ENCODE measurements around the gene TPO. TPM values are rescaled to one million over a fixed set of nuclear protein-coding genes. Genes with fewer than 3 reads are reported as not detected.

Gene TPO
- total and polyA plus RNA-seq, 4 donors: not detected

DNA sequence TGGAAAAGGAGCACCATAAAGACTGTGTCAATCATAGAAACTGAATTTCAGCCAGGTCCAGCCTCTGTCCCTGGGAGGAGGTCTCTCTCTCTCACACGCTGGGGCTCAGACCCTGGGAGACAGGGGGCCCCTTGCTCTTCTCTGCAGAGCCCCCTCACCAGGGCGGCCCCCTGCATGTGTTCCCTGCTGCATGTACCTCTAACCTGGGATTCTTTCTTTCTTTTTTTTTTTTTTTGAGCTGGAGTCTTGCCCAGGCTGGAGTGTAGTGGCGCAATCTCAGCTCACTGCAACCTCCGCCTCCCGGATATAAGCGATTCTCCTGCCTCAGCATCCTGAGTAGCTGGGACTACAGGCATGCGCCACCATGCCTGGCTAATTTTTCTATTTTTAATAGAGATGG, 46.5 kb downstream of the TPO start (continued):
- TF ChIP-seq, protein P1, sequence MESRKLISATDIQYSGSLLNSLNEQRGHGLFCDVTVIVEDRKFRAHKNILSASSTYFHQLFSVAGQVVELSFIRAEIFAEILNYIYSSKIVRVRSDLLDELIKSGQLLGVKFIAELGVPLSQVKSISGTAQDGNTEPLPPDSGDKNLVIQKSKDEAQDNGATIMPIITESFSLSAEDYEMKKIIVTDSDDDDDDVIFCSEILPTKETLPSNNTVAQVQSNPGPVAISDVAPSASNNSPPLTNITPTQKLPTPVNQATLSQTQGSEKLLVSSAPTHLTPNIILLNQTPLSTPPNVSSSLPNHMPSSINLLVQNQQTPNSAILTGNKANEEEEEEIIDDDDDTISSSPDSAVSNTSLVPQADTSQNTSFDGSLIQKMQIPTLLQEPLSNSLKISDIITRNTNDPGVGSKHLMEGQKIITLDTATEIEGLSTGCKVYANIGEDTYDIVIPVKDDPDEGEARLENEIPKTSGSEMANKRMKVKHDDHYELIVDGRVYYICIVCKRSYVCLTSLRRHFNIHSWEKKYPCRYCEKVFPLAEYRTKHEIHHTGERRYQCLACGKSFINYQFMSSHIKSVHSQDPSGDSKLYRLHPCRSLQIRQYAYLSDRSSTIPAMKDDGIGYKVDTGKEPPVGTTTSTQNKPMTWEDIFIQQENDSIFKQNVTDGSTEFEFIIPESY (IDR thresholded peaks at IDR 0.05): no peak
- TF ChIP-seq FOXA2 (IDR thresholded peaks at IDR 0.05) (no peak), YY1 (IDR thresholded peaks at IDR 0.05) (no peak), TAF1 (conservative IDR thresholded peaks at IDR 0.05) (no peak), HNF4G (IDR thresholded peaks at IDR 0.05) (no peak)
- TF ChIP-seq, protein P2, sequence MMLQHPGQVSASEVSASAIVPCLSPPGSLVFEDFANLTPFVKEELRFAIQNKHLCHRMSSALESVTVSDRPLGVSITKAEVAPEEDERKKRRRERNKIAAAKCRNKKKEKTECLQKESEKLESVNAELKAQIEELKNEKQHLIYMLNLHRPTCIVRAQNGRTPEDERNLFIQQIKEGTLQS (IDR thresholded peaks at IDR 0.05): no peak

DNA sequence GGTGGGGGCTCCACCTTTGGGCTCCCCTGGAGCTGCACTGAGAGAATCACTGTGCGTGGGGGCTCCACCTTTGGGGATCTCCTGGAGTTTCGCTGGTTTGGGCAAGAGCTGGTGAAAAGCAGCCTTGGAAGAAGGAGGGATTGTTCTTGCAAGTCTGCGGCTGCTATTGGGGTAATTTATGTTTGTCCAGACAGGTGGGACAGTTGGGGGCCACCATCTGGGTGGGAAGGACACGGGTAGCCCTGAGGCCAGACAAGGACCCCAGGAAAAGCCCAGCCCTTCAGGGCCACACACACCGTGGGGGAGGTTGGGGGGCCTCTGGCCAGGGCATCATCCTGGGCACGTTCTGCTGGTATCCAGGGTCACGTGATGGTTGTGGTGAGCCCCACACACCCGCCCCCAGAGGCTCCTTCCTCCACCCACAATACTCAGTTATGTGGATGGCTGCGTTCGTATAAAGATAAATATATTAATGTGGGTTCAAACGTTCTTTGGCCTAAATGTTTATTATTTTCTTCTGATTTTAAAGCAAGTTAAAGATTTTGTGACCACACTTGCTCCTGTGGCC, 47.7 kb downstream of the TPO start:
- H3K27ac ChIP-seq (ENCODE audit: low read depth in 1 of 2, low read length in 2 of 2): no peak overlapping the region
- TF ChIP-seq NR2F2 (IDR thresholded peaks at IDR 0.05) (no peak), SP1 (IDR thresholded peaks at IDR 0.05) (no peak), YY1 (IDR thresholded peaks at IDR 0.05) (no peak), GABPA (IDR thresholded peaks at IDR 0.05 in 1 of 2, conservative IDR thresholded peaks at IDR 0.05 in 1 of 2) (no peak)
- TF ChIP-seq, protein P3, sequence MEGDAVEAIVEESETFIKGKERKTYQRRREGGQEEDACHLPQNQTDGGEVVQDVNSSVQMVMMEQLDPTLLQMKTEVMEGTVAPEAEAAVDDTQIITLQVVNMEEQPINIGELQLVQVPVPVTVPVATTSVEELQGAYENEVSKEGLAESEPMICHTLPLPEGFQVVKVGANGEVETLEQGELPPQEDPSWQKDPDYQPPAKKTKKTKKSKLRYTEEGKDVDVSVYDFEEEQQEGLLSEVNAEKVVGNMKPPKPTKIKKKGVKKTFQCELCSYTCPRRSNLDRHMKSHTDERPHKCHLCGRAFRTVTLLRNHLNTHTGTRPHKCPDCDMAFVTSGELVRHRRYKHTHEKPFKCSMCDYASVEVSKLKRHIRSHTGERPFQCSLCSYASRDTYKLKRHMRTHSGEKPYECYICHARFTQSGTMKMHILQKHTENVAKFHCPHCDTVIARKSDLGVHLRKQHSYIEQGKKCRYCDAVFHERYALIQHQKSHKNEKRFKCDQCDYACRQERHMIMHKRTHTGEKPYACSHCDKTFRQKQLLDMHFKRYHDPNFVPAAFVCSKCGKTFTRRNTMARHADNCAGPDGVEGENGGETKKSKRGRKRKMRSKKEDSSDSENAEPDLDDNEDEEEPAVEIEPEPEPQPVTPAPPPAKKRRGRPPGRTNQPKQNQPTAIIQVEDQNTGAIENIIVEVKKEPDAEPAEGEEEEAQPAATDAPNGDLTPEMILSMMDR (IDR thresholded peaks at IDR 0.05; ENCODE audit: low read depth, low read length, missing input control): no peak
- TF ChIP-seq, protein P1 (IDR thresholded peaks at IDR 0.05): no peak
- TF ChIP-seq, protein P4, sequence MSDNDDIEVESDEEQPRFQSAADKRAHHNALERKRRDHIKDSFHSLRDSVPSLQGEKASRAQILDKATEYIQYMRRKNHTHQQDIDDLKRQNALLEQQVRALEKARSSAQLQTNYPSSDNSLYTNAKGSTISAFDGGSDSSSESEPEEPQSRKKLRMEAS (IDR thresholded peaks at IDR 0.05): no peak
- DNase-seq (ENCODE audit: low spot score): no peak
- no peaks in the 10 kb centered on the region for H3K4me1 ChIP-seq (ENCODE audit: control insufficient read depth in 4 of 4, insufficient read depth in 4 of 4, low read length in 3 of 4)
- H3K36me3 ChIP-seq (ENCODE audit: control insufficient read depth in 4 of 4, insufficient read depth in 3 of 4, low read depth in 1 of 4, low read length in 3 of 4): no peaks in the 10 kb centered on the region
- peaks cover 0 to 4% (median 3%) of the 10 kb centered on the region in 4 donors for H3K27me3 ChIP-seq (ENCODE audit: control insufficient read depth in 4 of 4, insufficient read depth in 4 of 4, low read length in 3 of 4)
- H3K9ac ChIP-seq (ENCODE audit: low read depth in 1 of 2, low read length in 2 of 2): no peak overlapping the region
- no peak overlapping the region for H3K4me3 ChIP-seq (ENCODE audit: low read depth in 1 of 3, low read length in 3 of 3)
- H3K9me3 ChIP-seq (ENCODE audit: control insufficient read depth in 4 of 4, low read length in 3 of 4): no peaks in the 10 kb centered on the region
- WGBS: 64% methylated on average over 11 of the region's 11 CpGs

DNA sequence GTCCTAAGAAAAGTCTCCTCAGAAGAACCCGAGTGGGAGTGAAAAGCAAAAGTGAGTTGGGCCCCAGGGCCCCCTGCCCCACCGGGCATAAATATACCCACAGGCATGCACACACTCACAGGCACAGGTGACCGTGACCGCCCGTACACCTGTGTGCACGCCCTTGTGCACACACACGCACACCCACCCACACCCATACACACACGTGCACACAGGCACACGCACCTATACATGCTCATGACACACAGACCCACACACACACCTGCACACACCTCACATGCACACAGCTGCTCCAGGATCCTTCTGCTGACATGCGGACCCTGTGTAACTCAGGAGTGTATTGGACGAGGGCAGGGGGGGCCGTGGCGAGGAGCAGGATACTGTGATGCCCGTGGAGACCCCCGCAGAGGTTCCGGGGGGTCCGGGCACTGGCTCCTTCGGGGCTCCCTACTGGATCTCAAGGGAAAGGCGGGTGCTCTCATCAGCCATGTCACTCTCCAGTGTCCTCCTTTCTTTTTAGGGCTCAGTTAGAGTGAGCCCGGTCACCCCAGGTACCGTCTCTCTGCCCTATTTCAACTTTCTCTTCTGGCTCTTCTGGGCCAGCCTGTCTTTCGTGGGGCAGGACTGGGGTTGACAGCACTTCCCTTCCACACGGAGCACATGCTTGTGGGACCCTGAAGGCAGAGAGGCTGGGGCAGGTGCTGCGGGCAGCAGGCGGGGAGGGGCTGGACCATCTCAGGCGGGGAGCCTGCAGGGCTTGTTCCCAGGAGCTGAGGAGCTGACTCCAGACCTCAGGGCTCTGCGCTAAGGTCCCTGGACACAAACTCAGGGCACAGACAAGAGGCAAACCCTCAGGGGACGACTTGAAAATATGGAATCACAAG, 48.5 kb downstream of the TPO start:
- TF ChIP-seq SP1 (IDR thresholded peaks at IDR 0.05) (no peak), NR2F2 (IDR thresholded peaks at IDR 0.05) (no peak), YY1 (IDR thresholded peaks at IDR 0.05) (no peak), GABPA (IDR thresholded peaks at IDR 0.05 in 1 of 2, conservative IDR thresholded peaks at IDR 0.05 in 1 of 2) (no peak), RAD21 (IDR thresholded peaks at IDR 0.05) (no peak), EGR1 (IDR thresholded peaks at IDR 0.05; ENCODE audit: low read depth in 2 of 2) (no peak)
- TF ChIP-seq, protein P5, sequence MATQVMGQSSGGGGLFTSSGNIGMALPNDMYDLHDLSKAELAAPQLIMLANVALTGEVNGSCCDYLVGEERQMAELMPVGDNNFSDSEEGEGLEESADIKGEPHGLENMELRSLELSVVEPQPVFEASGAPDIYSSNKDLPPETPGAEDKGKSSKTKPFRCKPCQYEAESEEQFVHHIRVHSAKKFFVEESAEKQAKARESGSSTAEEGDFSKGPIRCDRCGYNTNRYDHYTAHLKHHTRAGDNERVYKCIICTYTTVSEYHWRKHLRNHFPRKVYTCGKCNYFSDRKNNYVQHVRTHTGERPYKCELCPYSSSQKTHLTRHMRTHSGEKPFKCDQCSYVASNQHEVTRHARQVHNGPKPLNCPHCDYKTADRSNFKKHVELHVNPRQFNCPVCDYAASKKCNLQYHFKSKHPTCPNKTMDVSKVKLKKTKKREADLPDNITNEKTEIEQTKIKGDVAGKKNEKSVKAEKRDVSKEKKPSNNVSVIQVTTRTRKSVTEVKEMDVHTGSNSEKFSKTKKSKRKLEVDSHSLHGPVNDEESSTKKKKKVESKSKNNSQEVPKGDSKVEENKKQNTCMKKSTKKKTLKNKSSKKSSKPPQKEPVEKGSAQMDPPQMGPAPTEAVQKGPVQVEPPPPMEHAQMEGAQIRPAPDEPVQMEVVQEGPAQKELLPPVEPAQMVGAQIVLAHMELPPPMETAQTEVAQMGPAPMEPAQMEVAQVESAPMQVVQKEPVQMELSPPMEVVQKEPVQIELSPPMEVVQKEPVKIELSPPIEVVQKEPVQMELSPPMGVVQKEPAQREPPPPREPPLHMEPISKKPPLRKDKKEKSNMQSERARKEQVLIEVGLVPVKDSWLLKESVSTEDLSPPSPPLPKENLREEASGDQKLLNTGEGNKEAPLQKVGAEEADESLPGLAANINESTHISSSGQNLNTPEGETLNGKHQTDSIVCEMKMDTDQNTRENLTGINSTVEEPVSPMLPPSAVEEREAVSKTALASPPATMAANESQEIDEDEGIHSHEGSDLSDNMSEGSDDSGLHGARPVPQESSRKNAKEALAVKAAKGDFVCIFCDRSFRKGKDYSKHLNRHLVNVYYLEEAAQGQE (IDR thresholded peaks at IDR 0.05): no peak
- Histone ChIP-seq H3K9me3 (ENCODE audit: control insufficient read depth in 4 of 4, low read length in 3 of 4) (no peaks in the 10 kb centered on the region), H3K4me1 (ENCODE audit: control insufficient read depth in 4 of 4, insufficient read depth in 4 of 4, low read length in 3 of 4) (no peaks in the 10 kb centered on the region), H3K9ac (ENCODE audit: low read depth in 1 of 2, low read length in 2 of 2) (no peak overlapping the region), H3K4me3 (ENCODE audit: low read depth in 1 of 3, low read length in 3 of 3) (no peak overlapping the region), H3K27ac (ENCODE audit: low read depth in 1 of 2, low read length in 2 of 2) (no peak overlapping the region), H3K36me3 (ENCODE audit: control insufficient read depth in 4 of 4, insufficient read depth in 3 of 4, low read depth in 1 of 4, low read length in 3 of 4) (no peaks in the 10 kb centered on the region), H3K27me3 (ENCODE audit: control insufficient read depth in 4 of 4, insufficient read depth in 4 of 4, low read length in 3 of 4) (peaks cover 0 to 4% (median 3%) of the 10 kb centered on the region in 4 donors)
- DNase-seq (ENCODE audit: low spot score): no peak
- 63% methylated on average over 28 of the region's 28 CpGs for WGBS

Data from liver (tissue), 9 donors.